ENCODE measurements around the gene MUC13. TPM values are rescaled to one million over a fixed set of nuclear protein-coding genes. Genes with fewer than 3 reads are reported as not detected.
"Not testable (repeated sequence)": the region's sequence is repeated elsewhere in the genome, so short reads cannot be mapped to it uniquely, and the experiment has no call there.

The MUC13 gene
- total RNA-seq, 4 donors from 2014 or later: 0.46 TPM; not detected in 3

DNA sequence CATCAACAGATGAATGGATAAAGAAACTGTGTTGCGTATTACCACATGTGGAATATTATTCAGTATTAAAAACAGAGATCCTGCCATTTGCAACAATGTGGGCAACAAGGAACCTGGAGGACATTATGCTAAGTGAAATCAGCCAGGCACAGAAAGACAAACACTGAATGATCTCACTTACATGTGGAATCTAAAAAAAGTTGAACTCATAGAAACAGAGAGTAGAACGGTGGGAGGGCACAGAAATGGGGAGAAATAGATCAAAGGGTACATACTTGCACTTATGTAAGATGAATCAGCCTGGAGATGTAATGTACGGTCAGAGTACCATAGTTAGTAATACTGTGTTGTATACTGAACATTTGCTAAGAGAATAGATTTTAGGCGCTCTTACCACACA is 29.8 kb upstream of the MUC13 start:
- 77% methylated on average over 4 of the region's 4 CpGs for WGBS
- H3K27ac ChIP-seq (replicated peaks in 1 of 4): no peak overlapping the region

DNA sequence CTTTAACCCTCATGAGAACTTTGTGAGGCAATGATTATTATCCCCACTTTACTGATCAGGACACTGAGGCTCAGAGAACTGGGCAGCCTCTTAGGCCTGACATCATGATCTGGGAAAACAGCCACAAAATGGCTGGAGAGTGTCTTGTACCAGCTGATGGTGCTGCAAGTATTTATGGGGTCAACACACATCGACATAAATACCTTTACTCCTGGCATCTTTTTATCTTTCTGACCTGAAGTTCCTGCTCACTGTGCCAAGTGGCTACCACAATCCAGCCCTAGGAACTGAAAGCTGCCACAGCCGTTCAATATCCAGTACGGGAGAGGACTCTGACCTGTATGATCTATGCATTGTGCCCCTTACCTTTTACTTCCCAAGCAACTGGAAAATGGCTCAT is 29.2 kb upstream of the MUC13 start:
- Histone ChIP-seq H3K36me3 (peaks cover 0 to 16% (median 5%) of the 10 kb centered on the region in 4 donors), H3K27me3 (no peaks in the 10 kb centered on the region), H3K4me1 (peaks cover 0 to 19% (median 9%) of the 10 kb centered on the region in 4 donors), H3K4me3 (no peak overlapping the region), H3K27ac (replicated peaks in 1 of 4) (no peak overlapping the region), H3K9me3 (no peaks in the 10 kb centered on the region)
- TF ChIP-seq EP300 (IDR thresholded peaks at IDR 0.05) (no peak), POLR2AphosphoS5 (IDR thresholded peaks at IDR 0.05) (no peak), POLR2A (IDR thresholded peaks at IDR 0.05; ENCODE audit: low read depth) (no peak)
- TF ChIP-seq, protein P1, sequence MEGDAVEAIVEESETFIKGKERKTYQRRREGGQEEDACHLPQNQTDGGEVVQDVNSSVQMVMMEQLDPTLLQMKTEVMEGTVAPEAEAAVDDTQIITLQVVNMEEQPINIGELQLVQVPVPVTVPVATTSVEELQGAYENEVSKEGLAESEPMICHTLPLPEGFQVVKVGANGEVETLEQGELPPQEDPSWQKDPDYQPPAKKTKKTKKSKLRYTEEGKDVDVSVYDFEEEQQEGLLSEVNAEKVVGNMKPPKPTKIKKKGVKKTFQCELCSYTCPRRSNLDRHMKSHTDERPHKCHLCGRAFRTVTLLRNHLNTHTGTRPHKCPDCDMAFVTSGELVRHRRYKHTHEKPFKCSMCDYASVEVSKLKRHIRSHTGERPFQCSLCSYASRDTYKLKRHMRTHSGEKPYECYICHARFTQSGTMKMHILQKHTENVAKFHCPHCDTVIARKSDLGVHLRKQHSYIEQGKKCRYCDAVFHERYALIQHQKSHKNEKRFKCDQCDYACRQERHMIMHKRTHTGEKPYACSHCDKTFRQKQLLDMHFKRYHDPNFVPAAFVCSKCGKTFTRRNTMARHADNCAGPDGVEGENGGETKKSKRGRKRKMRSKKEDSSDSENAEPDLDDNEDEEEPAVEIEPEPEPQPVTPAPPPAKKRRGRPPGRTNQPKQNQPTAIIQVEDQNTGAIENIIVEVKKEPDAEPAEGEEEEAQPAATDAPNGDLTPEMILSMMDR (IDR thresholded peaks at IDR 0.05): no peak
- intact Hi-C loops (cut with DNase I): no loop called here
- no peak for DNase-seq (ENCODE audit: extremely low spot score)
- WGBS: 53% methylated on average over 3 of the region's 3 CpGs

More for the DNA sequence above, 29.8 kb upstream of the MUC13 start:
- H3K36me3 ChIP-seq: peaks cover 5 to 22% (median 12%) of the 10 kb centered on the region in 4 donors
- no peaks in the 10 kb centered on the region for H3K27me3 ChIP-seq
- peaks cover 0 to 19% (median 9%) of the 10 kb centered on the region in 4 donors for H3K4me1 ChIP-seq
- no peak overlapping the region for H3K4me3 ChIP-seq
- no peak for DNase-seq (ENCODE audit: extremely low spot score)
- H3K9me3 ChIP-seq: no peaks in the 10 kb centered on the region
- TF ChIP-seq POLR2AphosphoS5 (IDR thresholded peaks at IDR 0.05): no peak
- TF ChIP-seq EP300 (IDR thresholded peaks at IDR 0.05): no peak
- TF ChIP-seq, protein P1 (IDR thresholded peaks at IDR 0.05): no peak
- intact Hi-C loops (cut with DNase I): no loop called here

DNA sequence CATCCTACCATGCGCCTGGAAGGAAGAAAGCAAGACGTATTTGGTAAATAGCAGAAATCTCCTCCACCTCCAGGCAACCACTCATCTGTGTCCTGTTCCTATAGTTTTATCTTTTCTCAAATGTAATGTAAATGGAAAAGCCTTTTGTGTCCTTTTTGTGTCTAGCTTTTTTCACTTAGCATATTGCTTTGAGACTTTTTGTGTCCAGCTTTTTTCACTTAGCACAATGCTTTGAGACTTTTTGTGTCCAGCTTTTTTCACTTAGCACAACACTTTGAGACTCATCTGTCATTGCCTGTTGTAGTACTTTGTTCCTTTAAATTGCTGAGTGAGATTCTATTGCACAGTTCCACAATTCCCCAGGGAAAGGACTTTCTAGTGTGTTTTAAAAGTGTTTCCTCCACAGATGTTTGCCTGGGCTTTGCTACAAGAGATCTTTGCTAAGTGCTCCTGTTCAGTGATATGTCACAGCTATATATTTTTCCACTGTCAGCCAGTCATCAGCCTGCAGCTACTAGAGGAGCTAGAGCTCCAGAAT is 27.9 kb upstream of the MUC13 start:
- Histone ChIP-seq H3K4me3 (no peak overlapping the region), H3K9me3 (no peaks in the 10 kb centered on the region), H3K36me3 (peaks cover 0 to 3% (median 0%) of the 10 kb centered on the region in 4 donors), H3K27ac (replicated peaks in 1 of 4) (no peak overlapping the region), H3K4me1 (peaks cover 0 to 8% (median 4%) of the 10 kb centered on the region in 4 donors), H3K27me3 (no peaks in the 10 kb centered on the region)
- WGBS: 90% methylated on average over 2 of the region's 2 CpGs
- intact Hi-C loops (cut with DNase I): no loop called here
- no peak for TF ChIP-seq POLR2AphosphoS5 (IDR thresholded peaks at IDR 0.05)
- TF ChIP-seq, protein P1 (IDR thresholded peaks at IDR 0.05): no peak
- no peak for TF ChIP-seq EP300 (IDR thresholded peaks at IDR 0.05)
- TF ChIP-seq POLR2A (IDR thresholded peaks at IDR 0.05; ENCODE audit: low read depth): no peak
- no peak for DNase-seq (ENCODE audit: extremely low spot score)

DNA sequence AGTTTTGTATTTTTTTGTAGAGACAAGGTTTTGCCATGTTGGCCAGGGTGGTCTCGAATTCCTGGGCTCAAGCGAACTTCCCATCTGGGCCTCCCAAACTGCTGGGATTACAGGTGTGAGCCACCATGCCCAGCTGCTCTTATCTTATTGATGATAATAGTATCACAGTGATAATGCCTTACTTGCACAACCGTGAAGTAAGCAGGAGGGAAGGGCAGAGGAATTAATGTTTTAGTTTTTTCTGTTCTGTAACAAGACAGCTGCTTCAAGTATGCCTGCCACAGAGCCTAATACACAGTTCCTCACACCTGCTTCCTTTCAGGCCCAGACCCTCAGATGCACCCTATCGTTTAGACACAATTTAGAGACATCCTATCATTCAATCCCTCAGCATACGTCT is 26.1 kb upstream of the MUC13 start:
- no peaks in the 10 kb centered on the region for H3K36me3 ChIP-seq
- intact Hi-C loops (cut with DNase I): no loop called here
- no peak overlapping the region for H3K27ac ChIP-seq (replicated peaks in 1 of 4)
- no peak overlapping the region for H3K4me3 ChIP-seq
- no peak for DNase-seq (ENCODE audit: extremely low spot score)
- peaks cover 0 to 8% (median 4%) of the 10 kb centered on the region in 4 donors for H3K4me1 ChIP-seq
- H3K9me3 ChIP-seq: no peaks in the 10 kb centered on the region
- WGBS: 75% methylated on average over 5 of the region's 5 CpGs
- TF ChIP-seq POLR2A (IDR thresholded peaks at IDR 0.05; ENCODE audit: low read depth): no peak
- TF ChIP-seq EP300 (IDR thresholded peaks at IDR 0.05): no peak
- TF ChIP-seq, protein P1 (IDR thresholded peaks at IDR 0.05): no peak
- no peak for TF ChIP-seq POLR2AphosphoS5 (IDR thresholded peaks at IDR 0.05)
- H3K27me3 ChIP-seq: no peaks in the 10 kb centered on the region

DNA sequence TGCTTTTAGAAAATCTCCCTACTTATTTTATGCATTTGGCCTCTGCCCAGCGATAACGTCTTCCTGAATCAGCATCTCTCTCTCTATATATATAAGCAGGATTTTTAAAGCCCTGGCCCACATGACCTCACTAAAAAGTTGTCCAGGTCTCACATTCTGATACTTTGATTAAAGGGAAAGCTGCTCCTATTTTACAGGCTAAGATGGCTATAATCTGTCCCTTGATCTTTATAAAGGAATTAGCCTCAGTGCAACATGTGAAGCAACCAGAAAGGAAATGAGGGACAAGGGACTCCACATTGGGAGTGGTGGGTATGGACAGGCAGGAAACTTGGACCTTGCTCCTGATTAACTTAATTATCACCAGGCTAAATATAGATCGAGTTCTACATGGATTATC is 25.6 kb upstream of the MUC13 start:
- TF ChIP-seq EP300 (IDR thresholded peaks at IDR 0.05) (no peak), POLR2A (IDR thresholded peaks at IDR 0.05; ENCODE audit: low read depth) (no peak)
- 60% methylated on average over 3 of the region's 3 CpGs for WGBS

DNA sequence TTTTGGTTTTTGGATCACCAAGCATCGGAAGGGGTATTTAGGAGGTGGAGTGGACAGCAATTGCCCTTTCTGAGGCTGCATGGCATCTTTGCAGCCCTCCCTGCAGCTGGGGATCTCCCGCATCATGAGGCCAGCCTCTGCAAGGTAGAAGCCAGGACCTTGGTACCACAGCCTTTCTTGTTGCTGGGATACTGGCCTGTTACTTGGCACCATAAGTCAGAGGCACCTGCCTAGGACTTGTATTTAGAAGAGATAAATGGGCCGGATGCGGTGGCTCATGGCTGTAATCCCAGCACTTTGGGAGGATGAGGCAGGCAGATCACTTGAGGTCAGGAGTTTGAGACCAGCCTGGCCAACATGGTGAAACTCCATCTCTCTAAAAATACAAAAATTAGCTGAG is 23.4 kb upstream of the MUC13 start:
- H3K4me1 ChIP-seq; H3K9me3 ChIP-seq; H3K27ac ChIP-seq (replicated peaks in 1 of 4); H3K4me3 ChIP-seq; DNase-seq (ENCODE audit: extremely low spot score); H3K36me3 ChIP-seq; H3K27me3 ChIP-seq; intact Hi-C loops (cut with DNase I): not testable (repeated sequence)
- WGBS: 91% methylated on average over 4 of the region's 4 CpGs

More for the DNA sequence above, 25.6 kb upstream of the MUC13 start:
- Histone ChIP-seq H3K9me3 (no peaks in the 10 kb centered on the region), H3K4me3 (no peak overlapping the region), H3K36me3 (no peaks in the 10 kb centered on the region), H3K27me3 (no peaks in the 10 kb centered on the region), H3K4me1 (peaks cover 0 to 7% (median 2%) of the 10 kb centered on the region in 4 donors), H3K27ac (replicated peaks in 1 of 4) (no peak overlapping the region)
- DNase-seq (ENCODE audit: extremely low spot score): no peak
- intact Hi-C loops (cut with DNase I): no loop called here

Measured in esophagus muscularis mucosa (tissue), 4 donors.